Vagina (tissue), 2 donors: Measurements from ENCODE around the gene TPST2. TPM values are rescaled to one million over a fixed set of nuclear protein-coding genes. Genes with fewer than 3 reads are reported as not detected.
A peak's percentile ranks its signal among the peaks of the same experiment; 100 is the strongest.

Experiments used
- DNase-seq, 2 donors: peaks; one replicate each; pipeline ENCODE4 v3.0.0-alpha.2; 2017; ENCODE audit errors: extremely low spot score in 2 of 2
- H3K27ac ChIP-seq: fragments of 200-600 bp; sonication (generic); one replicate; pipeline ENCODE4 v1.5.1; 2019
- H3K27me3 ChIP-seq: fragments of 200-600 bp; sonication (generic); one replicate; pipeline ENCODE4 v1.5.1; 2019
- H3K36me3 ChIP-seq, 2 donors: fragments of 200-600 bp; sonication (generic); one replicate each; pipeline ENCODE4 v1.5.1; 2017 to 2019
- H3K4me1 ChIP-seq: fragments of 200-600 bp; sonication (generic); one replicate; pipeline ENCODE4 v1.5.1; 2019
- H3K4me3 ChIP-seq, 2 donors: fragments of 200-600 bp; sonication (generic); 1 replicate in 1 of 2; 2 replicates in 1 of 2; pipeline ENCODE4 v1.5.1; 2016 to 2019
- H3K9me3 ChIP-seq: fragments of 200-600 bp; sonication (generic); one replicate; pipeline ENCODE4 v1.5.1; 2019
- POLR2A ChIP-seq, 2 donors: fragments of 450-650 bp; IDR thresholded peaks; one replicate each; pipeline ENCODE4 v1.6.1; 2017; ENCODE audit warnings: antibody characterized with exemption in 2 of 2, mild to moderate bottlenecking in 2 of 2, moderate library complexity in 2 of 2
- POLR2AphosphoS5 ChIP-seq, 2 donors: sonication (generic); formaldehyde crosslinking; IDR thresholded peaks; one replicate each; pipeline ENCODE4 v1.9.0; 2017; ENCODE audit warnings: antibody characterized with exemption in 2 of 2, mild to moderate bottlenecking in 2 of 2, low read depth in 1 of 2; ENCODE audit not compliant: insufficient read depth in 1 of 2
- intact Hi-C: fragments of 100-400 bp; cut with DNase I; formaldehyde crosslinking; loops from one replicate; pipeline ENCODE4 v1.15.1; 2023
- total RNA-seq: library from RNA; depleted of rRNA; stranded (reverse); fragments of >200 nt; gene quantifications from one replicate; pipeline ENCODE4 v1.2.3, GENCODE V29; 2016
- TF ChIP-seq, protein P1 (sequence below), 3 experiments: fragments of 450-650 bp in 2 of 3; fragments of 200-600 bp in 1 of 3; sonication (generic) in 1 of 3; IDR thresholded peaks; one replicate each; pipeline ENCODE4 v1.5.1; 2017 to 2019; ENCODE audit warnings: antibody characterized with exemption in 3 of 3, mild to moderate bottlenecking in 2 of 3, moderate library complexity in 2 of 3

TPST2 gene
- total RNA-seq, 1 donor from 2014 or later, result 96.3 TPM

DNA sequence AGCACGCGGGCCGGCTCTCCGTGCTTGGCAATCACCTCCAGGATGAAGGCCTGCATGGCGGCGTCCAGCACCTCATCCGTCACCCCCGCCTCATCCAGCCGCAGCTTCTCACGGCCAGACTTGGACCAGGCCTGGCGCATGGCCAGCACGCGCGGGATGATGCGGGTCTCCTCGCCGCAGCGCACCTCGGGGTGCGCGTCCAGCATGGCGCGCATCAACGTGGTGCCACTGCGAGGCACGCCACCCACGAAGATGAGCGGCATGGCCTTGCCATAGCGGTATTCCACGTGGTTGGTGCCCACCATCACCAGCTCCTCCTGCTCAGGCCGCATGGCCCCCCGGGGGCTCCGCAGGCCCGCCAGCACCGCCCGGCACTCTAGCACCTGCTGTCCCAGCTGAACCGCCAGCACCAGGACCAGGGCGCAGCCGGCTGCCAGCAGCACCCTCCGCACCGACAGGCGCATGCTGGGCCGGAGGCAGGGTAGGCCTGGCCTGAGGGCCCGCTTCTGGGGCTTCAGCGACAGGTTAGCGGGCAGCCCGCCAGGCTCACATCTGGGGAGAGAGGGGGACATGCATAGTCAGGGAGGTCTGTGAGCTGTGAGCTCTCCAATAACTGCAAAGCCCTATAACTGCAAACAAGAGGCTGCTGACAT, 48.6 kb downstream of the TPST2 start:
- H3K27ac ChIP-seq, result no peak overlapping the region
- no peaks in the 10 kb centered on the region for H3K9me3 ChIP-seq
- no peak for TF ChIP-seq POLR2AphosphoS5 (IDR thresholded peaks at IDR 0.05; ENCODE audit: insufficient read depth in 1 of 2, low read depth in 1 of 2)
- TF ChIP-seq, protein P1, sequence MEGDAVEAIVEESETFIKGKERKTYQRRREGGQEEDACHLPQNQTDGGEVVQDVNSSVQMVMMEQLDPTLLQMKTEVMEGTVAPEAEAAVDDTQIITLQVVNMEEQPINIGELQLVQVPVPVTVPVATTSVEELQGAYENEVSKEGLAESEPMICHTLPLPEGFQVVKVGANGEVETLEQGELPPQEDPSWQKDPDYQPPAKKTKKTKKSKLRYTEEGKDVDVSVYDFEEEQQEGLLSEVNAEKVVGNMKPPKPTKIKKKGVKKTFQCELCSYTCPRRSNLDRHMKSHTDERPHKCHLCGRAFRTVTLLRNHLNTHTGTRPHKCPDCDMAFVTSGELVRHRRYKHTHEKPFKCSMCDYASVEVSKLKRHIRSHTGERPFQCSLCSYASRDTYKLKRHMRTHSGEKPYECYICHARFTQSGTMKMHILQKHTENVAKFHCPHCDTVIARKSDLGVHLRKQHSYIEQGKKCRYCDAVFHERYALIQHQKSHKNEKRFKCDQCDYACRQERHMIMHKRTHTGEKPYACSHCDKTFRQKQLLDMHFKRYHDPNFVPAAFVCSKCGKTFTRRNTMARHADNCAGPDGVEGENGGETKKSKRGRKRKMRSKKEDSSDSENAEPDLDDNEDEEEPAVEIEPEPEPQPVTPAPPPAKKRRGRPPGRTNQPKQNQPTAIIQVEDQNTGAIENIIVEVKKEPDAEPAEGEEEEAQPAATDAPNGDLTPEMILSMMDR (IDR thresholded peaks at IDR 0.05), result no peak
- TF ChIP-seq POLR2A (IDR thresholded peaks at IDR 0.05), result no peak
- no peaks in the 10 kb centered on the region for H3K27me3 ChIP-seq
- no peak for DNase-seq
- no peaks in the 10 kb centered on the region for H3K4me1 ChIP-seq
- no peak overlapping the region for H3K4me3 ChIP-seq
- intact Hi-C loops, result no loop called here
- peaks cover 0 to 19% of the 10 kb centered on the region in 2 donors for H3K36me3 ChIP-seq

DNA sequence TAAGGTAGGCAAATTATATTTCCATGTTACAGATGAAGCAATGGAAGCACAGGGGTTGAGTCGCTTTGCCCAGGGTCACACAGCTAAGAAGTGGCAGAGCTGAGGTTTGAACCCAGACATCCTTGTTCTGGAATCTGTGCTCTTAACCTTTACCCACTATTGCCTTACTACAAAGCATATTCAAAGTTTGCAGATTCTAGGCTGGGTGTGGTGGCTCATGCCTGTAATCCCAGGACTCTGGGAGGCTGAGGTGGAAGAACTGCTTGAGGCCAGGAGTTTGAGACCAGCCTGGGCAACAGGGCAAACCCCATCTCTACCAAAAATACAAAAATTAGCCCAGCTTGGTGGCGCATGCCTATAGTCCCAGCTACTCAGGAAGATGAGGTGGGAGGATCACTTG, 49.8 kb downstream of the TPST2 start:
- Histone ChIP-seq H3K9me3 (no peaks in the 10 kb centered on the region), H3K4me1 (no peaks in the 10 kb centered on the region), H3K27ac (no peak overlapping the region), H3K27me3 (no peaks in the 10 kb centered on the region), H3K4me3 (no peak overlapping the region), H3K36me3 (peaks cover 0 to 20% of the 10 kb centered on the region in 2 donors)
- DNase-seq, result no peak
- TF ChIP-seq, protein P1 (IDR thresholded peaks at IDR 0.05), result no peak
- TF ChIP-seq POLR2AphosphoS5 (IDR thresholded peaks at IDR 0.05; ENCODE audit: insufficient read depth in 1 of 2, low read depth in 1 of 2) (no peak), POLR2A (IDR thresholded peaks at IDR 0.05) (no peak)
- intact Hi-C loops, result no loop called here

DNA sequence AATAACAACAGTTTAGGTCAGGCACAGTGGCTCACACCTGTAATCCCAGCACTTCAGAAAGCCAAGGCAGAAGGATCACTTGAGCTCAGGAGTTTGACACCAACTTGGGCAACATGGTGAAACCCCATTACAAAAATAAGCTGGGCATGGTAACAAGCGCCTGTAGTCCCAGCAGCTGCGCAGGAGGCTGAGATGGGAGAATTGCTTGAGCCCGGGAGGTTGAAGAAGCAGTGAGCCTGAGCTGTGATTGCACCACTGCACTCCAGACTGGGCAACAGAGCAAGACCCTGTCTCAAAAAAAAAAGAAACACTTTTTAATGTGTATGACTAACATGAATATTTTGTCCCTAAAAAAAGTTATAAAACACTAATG, 53.2 kb downstream of the TPST2 start:
- H3K27me3 ChIP-seq, result no peaks in the 10 kb centered on the region
- no peaks in the 10 kb centered on the region for H3K4me1 ChIP-seq
- intact Hi-C loops, result no loop called here
- H3K27ac ChIP-seq, result no peak overlapping the region
- TF ChIP-seq, protein P1 (IDR thresholded peaks at IDR 0.05), result no peak
- TF ChIP-seq POLR2A (IDR thresholded peaks at IDR 0.05) (no peak), POLR2AphosphoS5 (IDR thresholded peaks at IDR 0.05; ENCODE audit: insufficient read depth in 1 of 2, low read depth in 1 of 2) (no peak)
- H3K4me3 ChIP-seq, result no peak overlapping the region
- H3K9me3 ChIP-seq, result no peaks in the 10 kb centered on the region
- peaks cover 0 to 29% of the 10 kb centered on the region in 2 donors for H3K36me3 ChIP-seq
- DNase-seq, result no peak

DNA sequence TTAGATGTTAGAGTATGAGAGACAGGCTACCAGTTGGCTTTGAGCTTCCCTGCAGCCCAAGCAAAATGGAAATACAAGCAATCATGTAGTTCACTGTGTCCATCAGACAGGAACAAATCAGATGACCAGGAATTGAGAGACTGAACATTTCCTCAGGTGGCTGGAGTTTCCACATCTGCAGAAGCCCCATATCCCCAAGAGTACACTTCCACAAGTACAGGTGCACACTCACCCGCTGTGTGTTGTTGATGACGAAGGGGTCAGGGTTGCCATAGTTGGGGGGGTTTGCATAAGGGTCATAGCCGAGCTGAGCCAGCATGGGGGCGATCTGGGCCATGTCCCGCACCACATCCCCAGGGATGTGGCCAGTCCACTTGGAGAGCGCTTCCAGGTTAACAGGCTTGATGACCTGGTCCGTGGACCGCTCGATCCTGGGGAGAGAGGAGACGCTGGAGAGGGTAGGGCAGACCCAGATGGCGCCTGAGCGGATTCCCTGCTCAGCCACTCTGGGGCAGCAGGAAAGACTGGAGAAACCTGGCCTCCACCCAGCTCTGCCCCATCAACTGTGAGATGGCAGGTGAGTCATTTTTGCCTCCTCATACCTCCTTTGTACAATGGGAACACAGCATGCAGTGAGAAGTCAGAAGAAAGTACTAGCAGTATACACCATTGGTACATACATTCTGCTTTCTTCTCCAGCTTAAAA, 53.7 kb downstream of the TPST2 start:
- no peak overlapping the region for H3K27ac ChIP-seq
- intact Hi-C loops, result no loop called here
- no peaks in the 10 kb centered on the region for H3K4me1 ChIP-seq
- no peaks in the 10 kb centered on the region for H3K27me3 ChIP-seq
- DNase-seq, result no peak
- TF ChIP-seq POLR2A (IDR thresholded peaks at IDR 0.05) (no peak), POLR2AphosphoS5 (IDR thresholded peaks at IDR 0.05; ENCODE audit: insufficient read depth in 1 of 2, low read depth in 1 of 2) (peak in 1 of 2 donors; percentile 30)
- TF ChIP-seq, protein P1 (IDR thresholded peaks at IDR 0.05), result no peak
- peaks cover 0 to 29% of the 10 kb centered on the region in 2 donors for H3K36me3 ChIP-seq
- no peak overlapping the region for H3K4me3 ChIP-seq
- no peaks in the 10 kb centered on the region for H3K9me3 ChIP-seq

DNA sequence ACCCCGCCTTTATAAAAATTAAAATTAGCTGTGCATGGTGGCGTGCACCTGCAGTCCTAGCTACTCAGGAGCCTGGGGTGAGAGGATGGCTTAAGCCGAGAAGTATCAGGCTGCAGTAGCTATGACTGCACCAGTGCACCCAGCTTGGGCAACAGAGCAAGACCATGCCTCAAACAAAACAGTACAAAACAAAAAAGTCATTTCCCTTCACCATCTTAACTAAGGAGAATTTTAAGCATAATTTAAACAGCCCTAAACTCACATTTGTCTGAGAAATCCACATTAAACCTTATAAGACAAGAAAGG, 54.4 kb downstream of the TPST2 start:
- TF ChIP-seq POLR2A (IDR thresholded peaks at IDR 0.05), result no peak
- TF ChIP-seq, protein P1 (IDR thresholded peaks at IDR 0.05), result no peak
- TF ChIP-seq POLR2AphosphoS5 (IDR thresholded peaks at IDR 0.05; ENCODE audit: insufficient read depth in 1 of 2, low read depth in 1 of 2), result no peak
- Histone ChIP-seq H3K4me1 (no peaks in the 10 kb centered on the region), H3K9me3 (no peaks in the 10 kb centered on the region), H3K27ac (no peak overlapping the region), H3K36me3 (peaks cover 0 to 29% of the 10 kb centered on the region in 2 donors), H3K27me3 (no peaks in the 10 kb centered on the region), H3K4me3 (no peak overlapping the region)
- intact Hi-C loops, result no loop called here
- DNase-seq, result no peak
